K562 (cell line): ENCODE data around the gene IL25. TPM values are rescaled to one million over a fixed set of nuclear protein-coding genes. Genes with fewer than 3 reads are reported as not detected.

ENCODE experiments used
- ATAC-seq: fragments of 200-7000 bp; cut with Tn5 transposase; 3 replicates; pipeline ENCODE4 v1.9.1; 2020; ENCODE audit warnings: moderate library complexity
- BruUV-seq: library from RNA; stranded (reverse); fragments of 400-500 nt; replicated peaks from 2 replicates; lab custom pipeline; 2021; lab: Mats Ljungman, UMichigan
- CTCF ChIA-PET: fragments of 300-600 bp; formaldehyde crosslinking; extraction: SDS; loops from one replicate; lab custom pipeline; 2021; ENCODE audit warnings: low intra/inter-chr PET ratio; lab: Yijun Ruan, JAX
- POLR2A ChIA-PET: fragments of 300-600, 350-650 bp; sonication (Branson Sonifier 250); formaldehyde crosslinking; extraction: SDS; loops from one replicate; lab custom pipeline; 2021; ENCODE audit warnings: antibody characterized with exemption, inconsistent platforms; lab: Yijun Ruan, JAX
- DNase-seq, 4 experiments: peaks; one replicate each; pipeline versions ENCODE4 v3.0.0 to v3.0.0-alpha.2; 2011 to 2018; ENCODE audit warnings: low spot score in 3 of 4, mixed read lengths in 3 of 4; ENCODE audit errors: extremely low read depth in 1 of 4
- FAIRE-seq: peaks from 2 replicates; lab custom pipeline; 2011; peaks lifted over from hg19 to GRCh38; lab: Jason Lieb, UNC
- H2AFZ ChIP-seq: 2 replicates; pipeline ENCODE4 v1.6.0; 2011; ENCODE audit warnings: low read depth, low read length, control low read depth, inconsistent platforms
- H3K27ac ChIP-seq: fragments of 200-600 bp; 3 replicates; pipeline ENCODE4 v1.8.0; 2011; ENCODE audit warnings: low read depth, mild to moderate bottlenecking, control low read depth, inconsistent platforms, low read length, moderate library complexity, mixed read lengths; ENCODE audit errors: extremely low read depth
- H3K27me3 ChIP-seq, 2 experiments: fragments of 300-600 bp in 1 of 2; 2 replicates in 1 of 2; 3 replicates in 1 of 2; pipeline versions ENCODE4 v1.6.0 to v1.8.0; 2011; ENCODE audit warnings: inconsistent platforms in 2 of 2, low read length in 2 of 2, mild to moderate bottlenecking in 1 of 2, mixed read lengths in 1 of 2, moderate library complexity in 1 of 2; ENCODE audit not compliant: control insufficient read depth in 2 of 2, insufficient read depth in 2 of 2
- H3K36me3 ChIP-seq: fragments of 300-600 bp; 3 replicates; pipeline ENCODE4 v1.8.0; 2011; ENCODE audit warnings: mild to moderate bottlenecking, low read length, inconsistent platforms; ENCODE audit not compliant: control insufficient read depth, insufficient read depth
- H3K4me1 ChIP-seq, 2 experiments: fragments of 200-600 bp in 1 of 2; replicated peaks in 1 of 2; 2 replicates in 1 of 2; 3 replicates in 1 of 2; pipeline versions ENCODE4 v1.5.1 to v1.8.0; 2011; ENCODE audit warnings: inconsistent platforms in 2 of 2, low read length in 2 of 2, mild to moderate bottlenecking in 1 of 2, mixed read lengths in 1 of 2, moderate library complexity in 1 of 2; ENCODE audit not compliant: control insufficient read depth in 2 of 2, insufficient read depth in 2 of 2
- H3K4me2 ChIP-seq: 2 replicates; pipeline ENCODE4 v1.6.1; 2011; ENCODE audit warnings: low read length, control low read depth, inconsistent platforms, mixed read lengths; ENCODE audit not compliant: insufficient read depth
- H3K4me3 ChIP-seq: fragments of 200-600 bp; sonication (generic), shearing (Covaris generic); 2 replicates; pipeline ENCODE4 v1.5.1; 2016; ENCODE audit warnings: control low read depth, inconsistent platforms
- H3K79me2 ChIP-seq: fragments of 200-600 bp; 3 replicates; pipeline ENCODE4 v1.8.0; 2011; ENCODE audit warnings: low read length, inconsistent platforms; ENCODE audit not compliant: control insufficient read depth, insufficient read depth
- H3K9ac ChIP-seq, 2 experiments: 2 replicates each; pipeline versions ENCODE4 v1.6.0 to v1.6.1; 2011; ENCODE audit warnings: low read depth in 2 of 2, low read length in 2 of 2, control low read depth in 1 of 2, inconsistent platforms in 1 of 2, mild to moderate bottlenecking in 1 of 2, mixed read lengths in 1 of 2; ENCODE audit not compliant: insufficient read depth in 1 of 2
- H3K9me1 ChIP-seq: one replicate; pipeline ENCODE4 v1.6.0; 2011; ENCODE audit warnings: inconsistent platforms, mild to moderate bottlenecking, low read length, moderate library complexity; ENCODE audit not compliant: control insufficient read depth, insufficient read depth
- H3K9me3 ChIP-seq: replicated peaks from 2 replicates; pipeline ENCODE4 v1.5.1; 2011; ENCODE audit warnings: low read depth, low read length, inconsistent platforms; ENCODE audit not compliant: control insufficient read depth, insufficient read depth
- H4K20me1 ChIP-seq: replicated peaks from 2 replicates; pipeline ENCODE4 v1.6.1; 2011; ENCODE audit warnings: low read length, inconsistent platforms, mixed read lengths; ENCODE audit not compliant: control insufficient read depth, insufficient read depth
- DIDO1 ChIP-seq: fragments of 450-650 bp; IDR thresholded peaks from 2 replicates; pipeline ENCODE4 v1.6.1; 2016; ENCODE audit warnings: low read depth, missing biosample characterization, missing genetic modification characterization
- ELF4 ChIP-seq: fragments of 450-650 bp; formaldehyde crosslinking; IDR thresholded peaks from 2 replicates; pipeline ENCODE4 v1.4.0; 2022; ENCODE audit warnings: missing genetic modification characterization
- GTF2E2 ChIP-seq: fragments of 200-800 bp; sonication (Bioruptor generic); IDR thresholded peaks from 2 replicates; pipeline ENCODE4 v1.6.1; 2016; ENCODE audit warnings: missing genetic modification characterization, missing compliant biosample characterization
- HMG20B ChIP-seq: fragments of 250-450 bp; sonication (Bioruptor Pico); IDR thresholded peaks from 2 replicates; pipeline ENCODE4 v1.5.0; 2021; ENCODE audit warnings: mild to moderate bottlenecking
- ILK ChIP-seq: fragments of 450-650 bp; IDR thresholded peaks from 2 replicates; pipeline ENCODE4 v1.6.1; 2016; ENCODE audit warnings: missing genetic modification characterization, low read depth, mild to moderate bottlenecking, missing compliant biosample characterization, moderate library complexity, borderline replicate concordance
- NFIC ChIP-seq: fragments of 450-650 bp; IDR thresholded peaks from 2 replicates; pipeline ENCODE4 v1.6.1; 2017; ENCODE audit warnings: mild to moderate bottlenecking, inconsistent platforms
- SUPT5H ChIP-seq: fragments of 450-650 bp; IDR thresholded peaks from 2 replicates; pipeline ENCODE4 v1.6.1; 2016
- TOE1 ChIP-seq, 2 experiments: fragments of 450-650 bp in 1 of 2; sonication (generic) in 1 of 2; formaldehyde crosslinking in 1 of 2; IDR thresholded peaks; 2 replicates each; pipeline versions ENCODE4 v1.7.1 to v1.8.0; 2016 to 2022; ENCODE audit warnings: borderline replicate concordance in 2 of 2, mild to moderate bottlenecking in 2 of 2, antibody characterized with exemption in 1 of 2, inconsistent platforms in 1 of 2, low read depth in 1 of 2, missing genetic modification reagents in 1 of 2, moderate library complexity in 1 of 2
- TRIM24 ChIP-seq, 2 experiments: fragments of 450-650 bp; IDR thresholded peaks; 2 replicates each; pipeline ENCODE4 v1.6.1; 2016
- ZNF354B ChIP-seq: fragments of 250-450 bp; sonication (Bioruptor Pico); IDR thresholded peaks from 2 replicates; pipeline ENCODE4 v1.4.0; 2020
- ZNF707 ChIP-seq: fragments of 250-450 bp; sonication (Bioruptor Pico); conservative IDR thresholded peaks from 2 replicates; pipeline ENCODE4 v1.8.0; 2022; ENCODE audit warnings: inconsistent platforms, mild to moderate bottlenecking, moderate library complexity
- WGBS: fragments of 100-300 bp; shearing (Covaris generic); methylation state at CpG from one replicate; pipeline ENCODE4 v1.1.6; 2016; ENCODE audit warnings: low coverage, mixed read lengths; ENCODE audit not compliant: insufficient coverage; ENCODE audit errors: missing lambda C conversion rate; 5-methylcytosine and 5-hydroxymethylcytosine counted together
- in situ Hi-C: fragments of 300-500 bp; cut with MboI; formaldehyde crosslinking; loops from 4 replicates; pipeline ENCODE4 v1.15.0; 2018; ENCODE audit warnings: inconsistent platforms, mixed read lengths
- intact Hi-C: fragments of 100-400 bp; cut with micrococcal nuclease; formaldehyde crosslinking; loops from 2 replicates; pipeline ENCODE4 v1.14.2; 2022
- polyA plus RNA-seq, 8 experiments: library from polyadenylated mRNA; depleted of rRNA in 4 of 8; stranded (reverse) in 5 of 8; unstranded in 3 of 8; fragments of >200 nt; fragmentation: Nextera tagmentation in 2 of 8; fragmentation: Illumina TruSeq in 1 of 8; extraction: Ambion mirVana in 2 of 8; extraction: Trizol in 1 of 8; gene quantifications; 2 replicates each; pipeline versions ENCODE4 v1.2.1 to v1.2.3, GENCODE V29; 2011 to 2014; ENCODE audit warnings: inconsistent platforms in 1 of 8, missing spikeins in 1 of 8
- total RNA-seq, 7 experiments: library from RNA; depleted of rRNA in 6 of 7; stranded (reverse); fragments of >200 nt in 6 of 7; fragmentation: Illumina TruSeq in 2 of 7; extraction: Trizol in 2 of 7; gene quantifications; 2 replicates each; pipeline versions ENCODE4 v1.2.1 to v1.2.3, GENCODE V29; 2011 to 2021; ENCODE audit warnings: low replicate concordance in 1 of 7
- TF ChIP-seq, protein P1 (sequence below): fragments of 250-450 bp; sonication (Bioruptor Pico); IDR thresholded peaks from 2 replicates; pipeline ENCODE4 v1.8.0; 2021; ENCODE audit warnings: moderate library complexity, mild to moderate bottlenecking, inconsistent platforms
- TF ChIP-seq, protein P2 (sequence below), 2 experiments: IDR thresholded peaks; 2 replicates each; pipeline ENCODE4 v1.6.1; 2011; ENCODE audit warnings: borderline replicate concordance in 1 of 2, control low read depth in 1 of 2, low read depth in 1 of 2, low read length in 1 of 2, mild to moderate bottlenecking in 1 of 2, mixed read lengths in 1 of 2, moderate library complexity in 1 of 2; ENCODE audit not compliant: insufficient read depth in 1 of 2, insufficient read length in 1 of 2, poor library complexity in 1 of 2, severe bottlenecking in 1 of 2; ENCODE audit errors: extremely low read depth in 1 of 2
- TF ChIP-seq, protein P3 (sequence below): IDR thresholded peaks from 2 replicates; pipeline ENCODE4 v1.6.1; 2011; ENCODE audit not compliant: insufficient read length; ENCODE audit errors: extremely low read depth
- TF ChIP-seq, protein P4 (sequence below): fragments of 450-650 bp; formaldehyde crosslinking; conservative IDR thresholded peaks from 2 replicates; pipeline ENCODE4 v1.4.0; 2022; ENCODE audit warnings: mild to moderate bottlenecking, missing genetic modification characterization

Gene IL25
- total and polyA plus RNA-seq, 9 of the 15 experiments (the other 6 are each of a cell fraction or from before 2014, with no cell fraction given) = not detected

DNA sequence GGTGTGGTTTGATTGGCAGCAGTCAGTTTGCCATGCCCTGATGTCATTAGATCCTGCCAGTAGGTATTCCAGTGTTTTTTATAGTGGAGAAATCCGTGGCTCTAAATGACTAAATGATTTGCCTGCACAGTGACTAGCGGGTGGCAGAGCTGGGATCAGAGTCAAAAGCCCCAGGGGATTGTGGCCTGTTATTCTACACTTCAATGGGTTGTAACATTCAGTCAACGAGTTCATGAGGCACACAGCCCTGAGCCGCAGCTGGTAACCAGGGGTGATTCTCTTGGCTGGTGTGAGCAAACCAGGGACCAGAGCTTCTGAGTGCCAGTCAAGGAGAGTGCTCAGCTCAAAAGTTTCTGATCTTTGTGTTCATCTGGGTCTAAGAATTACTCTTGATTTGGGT lies 33.6 kb downstream of the IL25 start:
- ATAC-seq = no peak
- intact Hi-C loops = no loop called here
- H3K4me1 ChIP-seq = peaks cover 0 to 6% of the 10 kb centered on the region in 2 experiments; a peak in 2 of 5 replicates
- H3K27me3 ChIP-seq = peaks cover 21 to 82% of the 10 kb centered on the region in 2 experiments; a peak in 4 of 5 replicates
- WGBS = 0% methylated on average over 4 of the region's 4 CpGs
- POLR2A ChIA-PET = interaction anchor here (0.6 to 0.7 kb wide), 2 partner anchors 20 to 26 kb away, joined by 3 read pairs; no protein-coding TSS in a partner anchor
- no peaks in the 10 kb centered on the region for H4K20me1 ChIP-seq
- H3K9me3 ChIP-seq = no peaks in the 10 kb centered on the region
- no peak overlapping the region for H3K4me3 ChIP-seq
- H3K36me3 ChIP-seq = no peaks in the 10 kb centered on the region
- no peak for FAIRE-seq
- H3K27ac ChIP-seq = no peak overlapping the region
- H2AFZ ChIP-seq = no peak overlapping the region
- CTCF ChIA-PET = no interaction called here
- H3K9ac ChIP-seq = no peak overlapping the region
- in situ Hi-C loops = no loop called here
- no peak overlapping the region for H3K4me2 ChIP-seq
- no peak for TF ChIP-seq ZNF354B (CRISPR knock-in tag)
- TF ChIP-seq, protein P1, sequence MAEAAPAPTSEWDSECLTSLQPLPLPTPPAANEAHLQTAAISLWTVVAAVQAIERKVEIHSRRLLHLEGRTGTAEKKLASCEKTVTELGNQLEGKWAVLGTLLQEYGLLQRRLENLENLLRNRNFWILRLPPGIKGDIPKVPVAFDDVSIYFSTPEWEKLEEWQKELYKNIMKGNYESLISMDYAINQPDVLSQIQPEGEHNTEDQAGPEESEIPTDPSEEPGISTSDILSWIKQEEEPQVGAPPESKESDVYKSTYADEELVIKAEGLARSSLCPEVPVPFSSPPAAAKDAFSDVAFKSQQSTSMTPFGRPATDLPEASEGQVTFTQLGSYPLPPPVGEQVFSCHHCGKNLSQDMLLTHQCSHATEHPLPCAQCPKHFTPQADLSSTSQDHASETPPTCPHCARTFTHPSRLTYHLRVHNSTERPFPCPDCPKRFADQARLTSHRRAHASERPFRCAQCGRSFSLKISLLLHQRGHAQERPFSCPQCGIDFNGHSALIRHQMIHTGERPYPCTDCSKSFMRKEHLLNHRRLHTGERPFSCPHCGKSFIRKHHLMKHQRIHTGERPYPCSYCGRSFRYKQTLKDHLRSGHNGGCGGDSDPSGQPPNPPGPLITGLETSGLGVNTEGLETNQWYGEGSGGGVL (CRISPR knock-in tag) = no peak
- TF ChIP-seq TRIM24 (IDR thresholded peaks at IDR 0.05) = no peak
- TF ChIP-seq DIDO1 = no peak
- TF ChIP-seq, protein P2, sequence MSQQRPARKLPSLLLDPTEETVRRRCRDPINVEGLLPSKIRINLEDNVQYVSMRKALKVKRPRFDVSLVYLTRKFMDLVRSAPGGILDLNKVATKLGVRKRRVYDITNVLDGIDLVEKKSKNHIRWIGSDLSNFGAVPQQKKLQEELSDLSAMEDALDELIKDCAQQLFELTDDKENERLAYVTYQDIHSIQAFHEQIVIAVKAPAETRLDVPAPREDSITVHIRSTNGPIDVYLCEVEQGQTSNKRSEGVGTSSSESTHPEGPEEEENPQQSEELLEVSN (IDR thresholded peaks at IDR 0.05; ENCODE audit: borderline replicate concordance in 1 of 2, extremely low read depth in 1 of 2, insufficient read depth in 1 of 2, insufficient read length in 1 of 2, low read depth in 1 of 2, low read length in 1 of 2, poor library complexity in 1 of 2, severe bottlenecking in 1 of 2) = no peak
- TF ChIP-seq, protein P3, sequence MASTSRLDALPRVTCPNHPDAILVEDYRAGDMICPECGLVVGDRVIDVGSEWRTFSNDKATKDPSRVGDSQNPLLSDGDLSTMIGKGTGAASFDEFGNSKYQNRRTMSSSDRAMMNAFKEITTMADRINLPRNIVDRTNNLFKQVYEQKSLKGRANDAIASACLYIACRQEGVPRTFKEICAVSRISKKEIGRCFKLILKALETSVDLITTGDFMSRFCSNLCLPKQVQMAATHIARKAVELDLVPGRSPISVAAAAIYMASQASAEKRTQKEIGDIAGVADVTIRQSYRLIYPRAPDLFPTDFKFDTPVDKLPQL = no peak
- TF ChIP-seq ELF4 (CRISPR knock-in tag) = no peak
- TF ChIP-seq SUPT5H = no peak
- no peak for TF ChIP-seq HMG20B
- no peak for TF ChIP-seq ILK
- TF ChIP-seq, protein P4, sequence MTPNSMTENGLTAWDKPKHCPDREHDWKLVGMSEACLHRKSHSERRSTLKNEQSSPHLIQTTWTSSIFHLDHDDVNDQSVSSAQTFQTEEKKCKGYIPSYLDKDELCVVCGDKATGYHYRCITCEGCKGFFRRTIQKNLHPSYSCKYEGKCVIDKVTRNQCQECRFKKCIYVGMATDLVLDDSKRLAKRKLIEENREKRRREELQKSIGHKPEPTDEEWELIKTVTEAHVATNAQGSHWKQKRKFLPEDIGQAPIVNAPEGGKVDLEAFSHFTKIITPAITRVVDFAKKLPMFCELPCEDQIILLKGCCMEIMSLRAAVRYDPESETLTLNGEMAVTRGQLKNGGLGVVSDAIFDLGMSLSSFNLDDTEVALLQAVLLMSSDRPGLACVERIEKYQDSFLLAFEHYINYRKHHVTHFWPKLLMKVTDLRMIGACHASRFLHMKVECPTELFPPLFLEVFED (CRISPR knock-in tag) = no peak
- TF ChIP-seq TOE1 (IDR thresholded peaks at IDR 0.05; ENCODE audit: borderline replicate concordance) = no peak
- TF ChIP-seq TOE1 (CRISPR knock-in tag; IDR thresholded peaks at IDR 0.05; ENCODE audit: borderline replicate concordance, low read depth) = no peak
- no peak for TF ChIP-seq ZNF707
- TF ChIP-seq NFIC = no peak
- no peak for TF ChIP-seq GTF2E2 (tag)
- no TSS peak for BruUV-seq
- no peaks in the 10 kb centered on the region for H3K9me1 ChIP-seq
- DNase-seq = no peak
- H3K79me2 ChIP-seq = no peaks in the 10 kb centered on the region
